ENCODE measurements around the gene KRTAP12-3. TPM values are rescaled to one million over a fixed set of nuclear protein-coding genes. Genes with fewer than 3 reads are reported as not detected.

The KRTAP12-3 gene
- total RNA-seq, 2 donors from 2014 or later, result not detected

DNA sequence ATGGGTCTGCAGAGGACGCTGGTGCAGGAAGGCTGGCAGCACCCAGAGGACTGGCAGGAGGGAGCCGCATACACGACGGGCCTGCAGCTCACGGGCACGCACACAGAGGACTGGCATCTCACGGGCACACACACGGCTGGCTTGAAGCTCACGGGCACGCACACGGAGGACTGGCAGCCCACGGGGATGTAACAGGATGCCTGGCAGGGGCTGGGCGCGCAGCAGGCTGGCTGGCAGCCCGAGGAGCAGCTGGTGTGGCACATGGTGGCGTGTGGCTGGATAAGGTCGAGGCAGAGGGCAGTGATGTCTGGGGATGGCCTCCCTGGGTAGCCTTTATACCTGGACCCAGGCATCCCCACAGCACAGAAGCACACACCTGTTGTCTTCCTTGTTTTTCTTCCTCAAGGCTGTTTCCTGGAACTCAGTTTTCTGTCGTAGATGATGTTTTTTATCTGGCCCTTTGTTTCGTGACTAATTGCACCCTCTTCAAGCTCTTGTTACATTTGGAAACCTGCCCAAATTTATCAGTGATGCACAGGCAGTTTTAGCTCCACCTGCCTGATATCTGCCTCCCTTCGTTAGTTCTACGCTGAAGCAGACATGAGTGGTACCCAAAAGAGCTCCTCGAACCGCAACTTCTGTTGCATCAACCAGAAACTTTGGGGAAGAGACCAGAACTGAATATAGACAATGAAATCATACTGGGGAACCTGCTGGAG lies 24.3 kb downstream of the KRTAP12-3 start, which contains the start of gene KRTAP12-1:
TSS of gene KRTAP12-1 (minus strand) at position 303 of the 719 bp plus-strand sequence. CDS start at position 263, 40 bp downstream.
- Histone ChIP-seq H3K27ac (ENCODE audit: low read depth, low read length) (no peak within 1 kb of the TSS), H3K27me3 (ENCODE audit: control insufficient read depth, insufficient read depth, low read length, poor library complexity, severe bottlenecking) (no peaks in the 10 kb centered on the region), H3K4me1 (ENCODE audit: control insufficient read depth, insufficient read depth, low read length) (peaks cover 3% of the 10 kb centered on the region), H3K4me3 (ENCODE audit: low read length) (no peak within 1 kb of the TSS), H3K36me3 (ENCODE audit: control insufficient read depth, insufficient read depth, low read length) (no peaks in the 10 kb centered on the region), H3K9ac (ENCODE audit: extremely low read depth, low read length, poor library complexity, severe bottlenecking) (no peak within 1 kb of the TSS), H3K9me3 (ENCODE audit: control insufficient read depth, low read length) (no peaks in the 10 kb centered on the region)
- Mint-ChIP-seq H3K4me3 (no peak within 1 kb of the TSS), H3K9me3 (no peaks in the 10 kb centered on the region), H3K36me3 (ENCODE audit: low read depth) (no peaks in the 10 kb centered on the region), H3K27me3 (ENCODE audit: insufficient read depth) (peaks cover 33% of the 10 kb centered on the region), H3K27ac (peak within 1 kb of the TSS; percentile 13), H3K4me1 (peaks cover 15% of the 10 kb centered on the region)
- TF ChIP-seq, protein P1, sequence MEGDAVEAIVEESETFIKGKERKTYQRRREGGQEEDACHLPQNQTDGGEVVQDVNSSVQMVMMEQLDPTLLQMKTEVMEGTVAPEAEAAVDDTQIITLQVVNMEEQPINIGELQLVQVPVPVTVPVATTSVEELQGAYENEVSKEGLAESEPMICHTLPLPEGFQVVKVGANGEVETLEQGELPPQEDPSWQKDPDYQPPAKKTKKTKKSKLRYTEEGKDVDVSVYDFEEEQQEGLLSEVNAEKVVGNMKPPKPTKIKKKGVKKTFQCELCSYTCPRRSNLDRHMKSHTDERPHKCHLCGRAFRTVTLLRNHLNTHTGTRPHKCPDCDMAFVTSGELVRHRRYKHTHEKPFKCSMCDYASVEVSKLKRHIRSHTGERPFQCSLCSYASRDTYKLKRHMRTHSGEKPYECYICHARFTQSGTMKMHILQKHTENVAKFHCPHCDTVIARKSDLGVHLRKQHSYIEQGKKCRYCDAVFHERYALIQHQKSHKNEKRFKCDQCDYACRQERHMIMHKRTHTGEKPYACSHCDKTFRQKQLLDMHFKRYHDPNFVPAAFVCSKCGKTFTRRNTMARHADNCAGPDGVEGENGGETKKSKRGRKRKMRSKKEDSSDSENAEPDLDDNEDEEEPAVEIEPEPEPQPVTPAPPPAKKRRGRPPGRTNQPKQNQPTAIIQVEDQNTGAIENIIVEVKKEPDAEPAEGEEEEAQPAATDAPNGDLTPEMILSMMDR (conservative IDR thresholded peaks at IDR 0.05), result no peak
- WGBS, 2 experiments (ENCODE audit: insufficient coverage in 1 of 2, insufficient read length in 1 of 2), result 93 to 96% methylated on average over 23 of the region's 23 CpGs
- no peak for DNase-seq

DNA sequence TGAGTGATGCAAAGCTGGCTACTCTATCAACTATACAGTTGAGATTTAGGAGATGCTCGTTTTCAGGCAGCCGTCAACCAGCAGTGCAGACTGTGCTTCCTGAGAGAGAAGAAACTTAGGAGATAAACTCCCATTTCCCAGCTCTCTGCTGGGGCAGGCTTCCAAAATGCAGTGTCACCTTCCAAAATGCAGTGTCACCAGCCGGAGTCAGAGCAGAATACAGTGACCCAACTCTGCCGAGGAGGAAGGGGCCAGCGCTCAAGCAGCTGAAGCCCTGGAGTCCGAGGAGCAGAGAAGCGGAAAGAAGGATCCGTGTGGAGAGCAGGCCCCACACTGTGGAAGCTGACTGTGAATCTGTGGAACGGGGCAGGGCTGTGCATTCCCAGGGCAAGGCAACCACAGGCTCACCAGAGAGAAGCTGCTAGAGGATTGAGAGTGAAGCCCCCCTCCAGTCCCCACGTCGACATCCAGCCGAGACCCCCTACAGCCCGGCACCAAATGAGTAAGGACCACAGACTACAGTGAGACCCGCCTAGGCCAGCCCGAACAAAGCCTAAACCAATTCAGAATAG lies 24.9 kb downstream of the KRTAP12-3 start:
- WGBS, 2 experiments (ENCODE audit: insufficient coverage in 1 of 2, insufficient read length in 1 of 2), result 88 to 91% methylated on average over 14 to 15 of the region's 15 CpGs

DNA sequence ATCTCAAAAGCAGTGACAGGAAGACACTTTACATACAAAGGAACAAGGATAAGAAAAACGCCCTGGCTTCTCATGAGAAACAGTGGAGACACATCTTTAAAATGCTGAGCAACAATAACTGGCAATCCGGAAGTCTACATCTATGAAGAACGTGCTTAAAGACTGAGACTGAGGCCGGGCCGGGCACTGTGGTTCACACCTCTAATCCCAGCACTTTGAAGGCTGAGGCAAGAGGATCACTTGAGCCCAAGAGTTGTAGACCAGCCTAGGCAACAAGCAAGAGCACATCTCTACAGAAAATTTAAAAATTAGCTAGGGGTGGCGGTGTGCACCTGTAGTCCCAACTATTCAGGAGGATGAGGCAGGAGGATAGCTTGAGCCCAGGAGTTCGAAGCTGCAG lies 26.3 kb downstream of the KRTAP12-3 start:
- Mint-ChIP-seq H3K27me3 (ENCODE audit: insufficient read depth) (peaks cover 33% of the 10 kb centered on the region), H3K4me3 (no peak overlapping the region), H3K9me3 (no peaks in the 10 kb centered on the region), H3K4me1 (peaks cover 26% of the 10 kb centered on the region), H3K27ac (no peak overlapping the region), H3K36me3 (ENCODE audit: low read depth) (no peaks in the 10 kb centered on the region)
- DNase-seq, result no peak
- Histone ChIP-seq H3K36me3 (ENCODE audit: control insufficient read depth, insufficient read depth, low read length) (no peaks in the 10 kb centered on the region), H3K9me3 (ENCODE audit: control insufficient read depth, low read length) (no peaks in the 10 kb centered on the region), H3K4me1 (ENCODE audit: control insufficient read depth, insufficient read depth, low read length) (peaks cover 12% of the 10 kb centered on the region), H3K4me3 (ENCODE audit: low read length) (no peak overlapping the region), H3K27me3 (ENCODE audit: control insufficient read depth, insufficient read depth, low read length, poor library complexity, severe bottlenecking) (no peaks in the 10 kb centered on the region), H3K27ac (ENCODE audit: low read depth, low read length) (no peak overlapping the region), H3K9ac (ENCODE audit: extremely low read depth, low read length, poor library complexity, severe bottlenecking) (no peak overlapping the region)
- WGBS, 2 experiments (ENCODE audit: insufficient coverage in 1 of 2, insufficient read length in 1 of 2), result 85 to 88% methylated on average over 7 of the region's 7 CpGs
- TF ChIP-seq, protein P1 (conservative IDR thresholded peaks at IDR 0.05), result no peak

More for the DNA sequence above, 24.9 kb downstream of the KRTAP12-3 start:
- Histone ChIP-seq H3K9me3 (ENCODE audit: control insufficient read depth, low read length) (no peaks in the 10 kb centered on the region), H3K4me3 (ENCODE audit: low read length) (no peak overlapping the region), H3K27me3 (ENCODE audit: control insufficient read depth, insufficient read depth, low read length, poor library complexity, severe bottlenecking) (no peaks in the 10 kb centered on the region), H3K27ac (ENCODE audit: low read depth, low read length) (no peak overlapping the region), H3K9ac (ENCODE audit: extremely low read depth, low read length, poor library complexity, severe bottlenecking) (no peak overlapping the region), H3K36me3 (ENCODE audit: control insufficient read depth, insufficient read depth, low read length) (no peaks in the 10 kb centered on the region), H3K4me1 (ENCODE audit: control insufficient read depth, insufficient read depth, low read length) (peaks cover 9% of the 10 kb centered on the region)
- H3K9me3 Mint-ChIP-seq, result no peaks in the 10 kb centered on the region
- peaks cover 28% of the 10 kb centered on the region for H3K27me3 Mint-ChIP-seq (ENCODE audit: insufficient read depth)
- no peak overlapping the region for H3K4me3 Mint-ChIP-seq
- TF ChIP-seq, protein P1 (conservative IDR thresholded peaks at IDR 0.05), result no peak
- no peaks in the 10 kb centered on the region for H3K36me3 Mint-ChIP-seq (ENCODE audit: low read depth)
- H3K27ac Mint-ChIP-seq, result peak overlapping the region; percentile 13
- no peak for DNase-seq
- H3K4me1 Mint-ChIP-seq, result peaks cover 21% of the 10 kb centered on the region

Measured in endodermal cell (in vitro differentiated cells).